GM12891 (cell line): ENCODE results near the gene BTBD2.

Experiments
- POLR2A ChIP-seq: IDR thresholded peaks from 2 replicates; pipeline ENCODE4 v1.6.1; 2011; ENCODE audit warnings: low read depth, low read length, control low read depth
- POLR2AphosphoS5 ChIP-seq: IDR thresholded peaks from 2 replicates; pipeline ENCODE4 v1.6.1; 2011; ENCODE audit warnings: low read depth, low read length, control low read depth
- TAF1 ChIP-seq: IDR thresholded peaks from 2 replicates; pipeline ENCODE4 v1.6.1; 2011; ENCODE audit warnings: low read depth, low read length, control low read depth

GRCh38 chr19:2042485-2043250, 27.2 kb upstream of the BTBD2 start:
- TF ChIP-seq POLR2A (no peak), TAF1 (no peak), POLR2AphosphoS5 (no peak)
